ENCODE data around the gene P4HA2. TPM values are rescaled to one million over a fixed set of nuclear protein-coding genes. Genes with fewer than 3 reads are reported as not detected.

Gene P4HA2
- total and polyA plus RNA-seq, 2 experiments from 2014 or later = 139 to 246 TPM

- no peaks in the 10 kb centered on the region for H3K9me2 ChIP-seq (replicated peaks; ENCODE audit: insufficient read depth)
- H3K79me2 ChIP-seq = no peaks in the 10 kb centered on the region
- H4K20me1 ChIP-seq (ENCODE audit: insufficient read depth, poor library complexity, severe bottlenecking) = no peaks in the 10 kb centered on the region
- no peaks in the 10 kb centered on the region for H3K36me3 ChIP-seq (replicated peaks; ENCODE audit: insufficient read depth, low read depth)
- TF ChIP-seq CTCF (IDR thresholded peaks at IDR 0.05; ENCODE audit: poor library complexity) (peak; percentile 74), EZH2phosphoT487 (IDR thresholded peaks at IDR 0.05; ENCODE audit: low read depth, severe bottlenecking, unreplicated experiment) (no peak), EZH2 (IDR thresholded peaks at IDR 0.05; ENCODE audit: borderline replicate concordance) (no peak)
- H2AFZ ChIP-seq = no peak overlapping the region
- under 1% methylated on average over 3 of the region's 3 CpGs for WGBS (ENCODE audit: low lambda C conversion rate, missing lambda C conversion rate)
- H3K9me3 ChIP-seq (ENCODE audit: low read depth) = no peaks in the 10 kb centered on the region
- H3K4me1 ChIP-seq (ENCODE audit: insufficient read depth) = no peaks in the 10 kb centered on the region
- DNase-seq (ENCODE audit: low spot score) = peak; percentile 80
- H3K4me2 ChIP-seq = no peak overlapping the region
- H3K27me3 ChIP-seq = no peaks in the 10 kb centered on the region
- H3K4me3 ChIP-seq = no peak overlapping the region
- no peak overlapping the region for H3K27ac ChIP-seq
Observed at GRCh38 chr5:132190161-132190817, 37.4 kb downstream of the P4HA2 start.

- H3K4me3 ChIP-seq = no peak overlapping the region
Observed at GRCh38 chr5:132184588-132184987, 43.1 kb downstream of the P4HA2 start.

GRCh38 chr5:132183723-132184122, 43.9 kb downstream of the P4HA2 start:
- H3K36me3 ChIP-seq (replicated peaks; ENCODE audit: insufficient read depth, low read depth) = no peaks in the 10 kb centered on the region
- no peak overlapping the region for H2AFZ ChIP-seq
- H3K9me3 ChIP-seq (ENCODE audit: low read depth) = no peaks in the 10 kb centered on the region
- no peaks in the 10 kb centered on the region for H3K9me2 ChIP-seq (replicated peaks; ENCODE audit: insufficient read depth)
- H4K20me1 ChIP-seq (ENCODE audit: insufficient read depth, poor library complexity, severe bottlenecking) = no peaks in the 10 kb centered on the region
- no peak for TF ChIP-seq CTCF (IDR thresholded peaks at IDR 0.05; ENCODE audit: poor library complexity)
- TF ChIP-seq EZH2 (IDR thresholded peaks at IDR 0.05; ENCODE audit: borderline replicate concordance) = no peak
- TF ChIP-seq EZH2phosphoT487 (IDR thresholded peaks at IDR 0.05; ENCODE audit: low read depth, severe bottlenecking, unreplicated experiment) = no peak
- H3K4me2 ChIP-seq = no peak overlapping the region
- H3K4me3 ChIP-seq = no peak overlapping the region
- no peak overlapping the region for H3K27ac ChIP-seq
- H3K79me2 ChIP-seq = no peaks in the 10 kb centered on the region
- no peak for DNase-seq (ENCODE audit: low spot score)
- no peaks in the 10 kb centered on the region for H3K27me3 ChIP-seq
- 98% methylated on average over 2 of the region's 2 CpGs for WGBS (ENCODE audit: low lambda C conversion rate, missing lambda C conversion rate)
- no peaks in the 10 kb centered on the region for H3K4me1 ChIP-seq (ENCODE audit: insufficient read depth)

More at GRCh38 chr5:132184588-132184987, 43.1 kb downstream of the P4HA2 start:
- no peaks in the 10 kb centered on the region for H4K20me1 ChIP-seq (ENCODE audit: insufficient read depth, poor library complexity, severe bottlenecking)
- H2AFZ ChIP-seq = no peak overlapping the region
- no peaks in the 10 kb centered on the region for H3K9me2 ChIP-seq (replicated peaks; ENCODE audit: insufficient read depth)
- DNase-seq (ENCODE audit: low spot score) = no peak
- H3K79me2 ChIP-seq = no peaks in the 10 kb centered on the region
- no peaks in the 10 kb centered on the region for H3K4me1 ChIP-seq (ENCODE audit: insufficient read depth)
- H3K27me3 ChIP-seq = no peaks in the 10 kb centered on the region
- no peak for TF ChIP-seq EZH2phosphoT487 (IDR thresholded peaks at IDR 0.05; ENCODE audit: low read depth, severe bottlenecking, unreplicated experiment)
- TF ChIP-seq CTCF (IDR thresholded peaks at IDR 0.05; ENCODE audit: poor library complexity) = no peak
- no peak for TF ChIP-seq EZH2 (IDR thresholded peaks at IDR 0.05; ENCODE audit: borderline replicate concordance)
- H3K36me3 ChIP-seq (replicated peaks; ENCODE audit: insufficient read depth, low read depth) = no peaks in the 10 kb centered on the region
- H3K27ac ChIP-seq = no peak overlapping the region
- WGBS (ENCODE audit: low lambda C conversion rate, missing lambda C conversion rate) = 91% methylated on average over 1 of the region's 1 CpG
- H3K4me2 ChIP-seq = no peak overlapping the region
- H3K9me3 ChIP-seq (ENCODE audit: low read depth) = no peaks in the 10 kb centered on the region
